ENCODE results near the gene LYPD1. TPM values are rescaled to one million over a fixed set of nuclear protein-coding genes. Genes with fewer than 3 reads are reported as not detected.

LYPD1 gene
- total RNA-seq, 4 donors from 2014 or later, result 0.55 to 7.1 TPM; not detected in 2

GRCh38 chr2:132659331-132659730, 10.7 kb downstream of the LYPD1 start:
- H3K9me3 ChIP-seq, result no peaks in the 10 kb centered on the region
- no peak for DNase-seq
- TF ChIP-seq POLR2A (IDR thresholded peaks at IDR 0.05) (no peak), CTCF (IDR thresholded peaks at IDR 0.05) (no peak)
- H3K4me3 ChIP-seq, result no peak overlapping the region
- no peaks in the 10 kb centered on the region for H3K4me1 ChIP-seq
- no peaks in the 10 kb centered on the region for H3K27me3 ChIP-seq
- no peaks in the 10 kb centered on the region for H3K36me3 ChIP-seq
- no peak overlapping the region for H3K27ac ChIP-seq
- intact Hi-C loops (cut with DNase I; ENCODE audit: low total_unique reads), result no loop called here

- H3K27ac ChIP-seq, result no peak overlapping the region
These were observed 13.6 kb downstream of the LYPD1 start for GRCh38 chr2:132656266-132656975.

GRCh38 chr2:132654968-132655367, 15.0 kb downstream of the LYPD1 start:
- intact Hi-C loops (cut with DNase I; ENCODE audit: low total_unique reads), result no loop called here
- DNase-seq, result no peak
- Histone ChIP-seq H3K4me3 (no peak overlapping the region), H3K27ac (no peak overlapping the region), H3K36me3 (no peaks in the 10 kb centered on the region), H3K27me3 (no peaks in the 10 kb centered on the region), H3K4me1 (no peaks in the 10 kb centered on the region), H3K9me3 (no peaks in the 10 kb centered on the region)
- TF ChIP-seq CTCF (IDR thresholded peaks at IDR 0.05), result no peak
- no peak for TF ChIP-seq POLR2A (IDR thresholded peaks at IDR 0.05)

More at GRCh38 chr2:132656266-132656975, 13.6 kb downstream of the LYPD1 start:
- Histone ChIP-seq H3K27me3 (no peaks in the 10 kb centered on the region), H3K36me3 (no peaks in the 10 kb centered on the region), H3K4me3 (no peak overlapping the region), H3K4me1 (no peaks in the 10 kb centered on the region), H3K9me3 (no peaks in the 10 kb centered on the region)
- TF ChIP-seq POLR2A (IDR thresholded peaks at IDR 0.05) (no peak), CTCF (IDR thresholded peaks at IDR 0.05) (no peak)
- intact Hi-C loops (cut with DNase I; ENCODE audit: low total_unique reads), result no loop called here
- no peak for DNase-seq

GRCh38 chr2:132654335-132654734, 15.7 kb downstream of the LYPD1 start:
- Histone ChIP-seq H3K4me3 (no peak overlapping the region), H3K4me1 (no peaks in the 10 kb centered on the region), H3K36me3 (no peaks in the 10 kb centered on the region), H3K27ac (no peak overlapping the region), H3K9me3 (no peaks in the 10 kb centered on the region), H3K27me3 (no peaks in the 10 kb centered on the region)
- TF ChIP-seq CTCF (IDR thresholded peaks at IDR 0.05) (no peak), POLR2A (IDR thresholded peaks at IDR 0.05) (no peak)
- intact Hi-C loops (cut with DNase I; ENCODE audit: low total_unique reads), result no loop called here
- no peak for DNase-seq

GRCh38 chr2:132652474-132652873, 17.5 kb downstream of the LYPD1 start:
- Histone ChIP-seq H3K9me3 (no peaks in the 10 kb centered on the region), H3K36me3 (no peaks in the 10 kb centered on the region), H3K27ac (no peak overlapping the region), H3K4me3 (no peak overlapping the region), H3K4me1 (no peaks in the 10 kb centered on the region), H3K27me3 (no peaks in the 10 kb centered on the region)
- TF ChIP-seq CTCF (IDR thresholded peaks at IDR 0.05) (no peak), POLR2A (IDR thresholded peaks at IDR 0.05) (no peak)
- no peak for DNase-seq
- intact Hi-C loops (cut with DNase I; ENCODE audit: low total_unique reads), result no loop called here
